ENCODE data around the gene NUP210L. TPM values are rescaled to one million over a fixed set of nuclear protein-coding genes. Genes with fewer than 3 reads are reported as not detected.

Gene NUP210L
- total and polyA plus RNA-seq, 2 of the 13 experiments (the other 11 are each of a cell fraction or from before 2014, with no cell fraction given) = not detected

DNA sequence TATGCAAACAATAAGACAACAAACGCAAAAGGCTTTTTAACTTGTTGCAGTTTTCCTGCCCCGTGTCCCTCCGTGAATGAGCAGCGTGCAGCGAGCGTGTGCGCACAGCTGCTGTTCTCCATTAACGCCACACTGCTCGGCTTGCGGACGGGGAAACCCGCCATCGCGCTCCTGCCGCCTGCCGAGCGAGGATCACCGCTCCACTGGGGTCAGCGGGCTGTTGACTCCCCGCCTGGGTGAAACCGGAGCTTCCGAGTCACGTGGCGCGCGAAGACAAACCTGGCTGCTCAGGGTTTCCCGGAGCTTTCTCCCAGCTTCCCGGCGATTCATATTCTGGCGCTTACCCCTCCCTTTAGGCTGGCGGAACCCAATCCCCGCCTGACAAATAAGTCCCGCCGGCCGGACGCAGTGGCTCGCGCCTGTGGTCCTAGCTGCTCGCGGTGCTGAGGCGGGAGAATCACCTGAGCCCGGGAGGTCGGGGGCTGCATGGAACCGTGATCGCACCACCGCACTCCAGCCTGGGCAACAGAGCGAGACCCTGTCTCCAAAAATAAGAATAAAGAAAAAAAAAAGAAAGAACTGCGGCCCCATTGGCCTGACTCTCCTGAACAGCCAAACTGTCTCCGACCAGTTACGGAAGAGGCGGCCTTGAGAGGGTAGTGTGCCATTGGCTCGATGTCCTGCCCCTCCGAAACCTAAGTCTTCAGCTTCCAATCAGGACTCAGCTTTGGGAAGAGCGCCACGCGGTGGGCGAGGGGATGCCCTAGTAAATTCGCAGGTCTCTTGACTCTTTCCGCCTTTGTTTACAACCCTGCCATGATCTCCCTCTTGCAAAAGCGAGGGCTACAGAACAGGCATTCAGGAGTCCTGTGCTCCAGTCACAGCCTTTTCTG lies 187.5 kb downstream of the NUP210L start, which contains the start of gene CREB3L4 (continued):
- TF ChIP-seq MIER2 (CRISPR knock-in tag; IDR thresholded peaks at IDR 0.05) (0 out of 2 replicates have a peak, but pooled peaks have one; percentile 31), ZNF317 (CRISPR knock-in tag; IDR thresholded peaks at IDR 0.05) (peak; percentile 49; the same call in 1 of the 2 replicates), ZNF3 (CRISPR knock-in tag; IDR thresholded peaks at IDR 0.05) (no peak), NKX3-1 (CRISPR knock-in tag; IDR thresholded peaks at IDR 0.05) (0 out of 2 replicates have a peak, but pooled peaks have one; percentile 43), SRSF9 (IDR thresholded peaks at IDR 0.05; ENCODE audit: borderline replicate concordance, insufficient read depth, low read depth, low read length, poor library complexity, severe bottlenecking) (no peak), ZNF460 (CRISPR knock-in tag; IDR thresholded peaks at IDR 0.05; ENCODE audit: borderline replicate concordance) (no peak), ZNF616 (CRISPR knock-in tag; IDR thresholded peaks at IDR 0.05; ENCODE audit: low read depth) (peak; percentile 93), ATF7 (IDR thresholded peaks at IDR 0.05) (no peak), ATF7 (CRISPR knock-in tag; IDR thresholded peaks at IDR 0.05) (peak; percentile 42; the same call in 1 of the 2 replicates), ZMYM4 (CRISPR knock-in tag; IDR thresholded peaks at IDR 0.05) (peak; percentile 20; the same call in 1 of the 2 replicates)
- TF ChIP-seq, protein P1, sequence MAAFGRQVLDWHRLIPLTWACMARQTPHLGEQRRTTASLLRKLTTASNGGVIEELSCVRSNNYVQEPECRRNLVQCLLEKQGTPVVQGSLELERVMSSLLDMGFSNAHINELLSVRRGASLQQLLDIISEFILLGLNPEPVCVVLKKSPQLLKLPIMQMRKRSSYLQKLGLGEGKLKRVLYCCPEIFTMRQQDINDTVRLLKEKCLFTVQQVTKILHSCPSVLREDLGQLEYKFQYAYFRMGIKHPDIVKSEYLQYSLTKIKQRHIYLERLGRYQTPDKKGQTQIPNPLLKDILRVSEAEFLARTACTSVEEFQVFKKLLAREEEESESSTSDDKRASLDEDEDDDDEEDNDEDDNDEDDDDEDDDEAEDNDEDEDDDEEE (CRISPR knock-in tag; IDR thresholded peaks at IDR 0.05) = no peak
- TF ChIP-seq, protein P2, sequence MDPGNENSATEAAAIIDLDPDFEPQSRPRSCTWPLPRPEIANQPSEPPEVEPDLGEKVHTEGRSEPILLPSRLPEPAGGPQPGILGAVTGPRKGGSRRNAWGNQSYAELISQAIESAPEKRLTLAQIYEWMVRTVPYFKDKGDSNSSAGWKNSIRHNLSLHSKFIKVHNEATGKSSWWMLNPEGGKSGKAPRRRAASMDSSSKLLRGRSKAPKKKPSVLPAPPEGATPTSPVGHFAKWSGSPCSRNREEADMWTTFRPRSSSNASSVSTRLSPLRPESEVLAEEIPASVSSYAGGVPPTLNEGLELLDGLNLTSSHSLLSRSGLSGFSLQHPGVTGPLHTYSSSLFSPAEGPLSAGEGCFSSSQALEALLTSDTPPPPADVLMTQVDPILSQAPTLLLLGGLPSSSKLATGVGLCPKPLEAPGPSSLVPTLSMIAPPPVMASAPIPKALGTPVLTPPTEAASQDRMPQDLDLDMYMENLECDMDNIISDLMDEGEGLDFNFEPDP (CRISPR knock-in tag; conservative IDR thresholded peaks at IDR 0.05) = no peak
- TF ChIP-seq, protein P3, sequence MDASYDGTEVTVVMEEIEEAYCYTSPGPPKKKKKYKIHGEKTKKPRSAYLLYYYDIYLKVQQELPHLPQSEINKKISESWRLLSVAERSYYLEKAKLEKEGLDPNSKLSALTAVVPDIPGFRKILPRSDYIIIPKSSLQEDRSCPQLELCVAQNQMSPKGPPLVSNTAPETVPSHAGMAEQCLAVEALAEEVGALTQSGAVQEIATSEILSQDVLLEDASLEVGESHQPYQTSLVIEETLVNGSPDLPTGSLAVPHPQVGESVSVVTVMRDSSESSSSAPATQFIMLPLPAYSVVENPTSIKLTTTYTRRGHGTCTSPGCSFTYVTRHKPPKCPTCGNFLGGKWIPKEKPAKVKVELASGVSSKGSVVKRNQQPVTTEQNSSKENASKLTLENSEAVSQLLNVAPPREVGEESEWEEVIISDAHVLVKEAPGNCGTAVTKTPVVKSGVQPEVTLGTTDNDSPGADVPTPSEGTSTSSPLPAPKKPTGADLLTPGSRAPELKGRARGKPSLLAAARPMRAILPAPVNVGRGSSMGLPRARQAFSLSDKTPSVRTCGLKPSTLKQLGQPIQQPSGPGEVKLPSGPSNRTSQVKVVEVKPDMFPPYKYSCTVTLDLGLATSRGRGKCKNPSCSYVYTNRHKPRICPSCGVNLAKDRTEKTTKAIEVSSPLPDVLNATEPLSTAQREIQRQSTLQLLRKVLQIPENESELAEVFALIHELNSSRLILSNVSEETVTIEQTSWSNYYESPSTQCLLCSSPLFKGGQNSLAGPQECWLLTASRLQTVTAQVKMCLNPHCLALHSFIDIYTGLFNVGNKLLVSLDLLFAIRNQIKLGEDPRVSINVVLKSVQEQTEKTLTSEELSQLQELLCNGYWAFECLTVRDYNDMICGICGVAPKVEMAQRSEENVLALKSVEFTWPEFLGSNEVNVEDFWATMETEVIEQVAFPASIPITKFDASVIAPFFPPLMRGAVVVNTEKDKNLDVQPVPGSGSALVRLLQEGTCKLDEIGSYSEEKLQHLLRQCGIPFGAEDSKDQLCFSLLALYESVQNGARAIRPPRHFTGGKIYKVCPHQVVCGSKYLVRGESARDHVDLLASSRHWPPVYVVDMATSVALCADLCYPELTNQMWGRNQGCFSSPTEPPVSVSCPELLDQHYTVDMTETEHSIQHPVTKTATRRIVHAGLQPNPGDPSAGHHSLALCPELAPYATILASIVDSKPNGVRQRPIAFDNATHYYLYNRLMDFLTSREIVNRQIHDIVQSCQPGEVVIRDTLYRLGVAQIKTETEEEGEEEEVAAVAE (CRISPR knock-in tag; IDR thresholded peaks at IDR 0.05; ENCODE audit: borderline replicate concordance) = peak; percentile 65
- TF ChIP-seq, protein P4, sequence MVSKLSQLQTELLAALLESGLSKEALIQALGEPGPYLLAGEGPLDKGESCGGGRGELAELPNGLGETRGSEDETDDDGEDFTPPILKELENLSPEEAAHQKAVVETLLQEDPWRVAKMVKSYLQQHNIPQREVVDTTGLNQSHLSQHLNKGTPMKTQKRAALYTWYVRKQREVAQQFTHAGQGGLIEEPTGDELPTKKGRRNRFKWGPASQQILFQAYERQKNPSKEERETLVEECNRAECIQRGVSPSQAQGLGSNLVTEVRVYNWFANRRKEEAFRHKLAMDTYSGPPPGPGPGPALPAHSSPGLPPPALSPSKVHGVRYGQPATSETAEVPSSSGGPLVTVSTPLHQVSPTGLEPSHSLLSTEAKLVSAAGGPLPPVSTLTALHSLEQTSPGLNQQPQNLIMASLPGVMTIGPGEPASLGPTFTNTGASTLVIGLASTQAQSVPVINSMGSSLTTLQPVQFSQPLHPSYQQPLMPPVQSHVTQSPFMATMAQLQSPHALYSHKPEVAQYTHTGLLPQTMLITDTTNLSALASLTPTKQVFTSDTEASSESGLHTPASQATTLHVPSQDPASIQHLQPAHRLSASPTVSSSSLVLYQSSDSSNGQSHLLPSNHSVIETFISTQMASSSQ (IDR thresholded peaks at IDR 0.05; ENCODE audit: low read depth) = no peak
- TF ChIP-seq, protein P4 (CRISPR knock-in tag; IDR thresholded peaks at IDR 0.05; ENCODE audit: borderline replicate concordance) = peak; percentile 48; the same call in 1 of the 2 replicates
- TF ChIP-seq, protein P5, sequence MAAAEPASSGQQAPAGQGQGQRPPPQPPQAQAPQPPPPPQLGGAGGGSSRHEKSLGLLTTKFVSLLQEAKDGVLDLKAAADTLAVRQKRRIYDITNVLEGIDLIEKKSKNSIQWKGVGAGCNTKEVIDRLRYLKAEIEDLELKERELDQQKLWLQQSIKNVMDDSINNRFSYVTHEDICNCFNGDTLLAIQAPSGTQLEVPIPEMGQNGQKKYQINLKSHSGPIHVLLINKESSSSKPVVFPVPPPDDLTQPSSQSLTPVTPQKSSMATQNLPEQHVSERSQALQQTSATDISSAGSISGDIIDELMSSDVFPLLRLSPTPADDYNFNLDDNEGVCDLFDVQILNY (CRISPR knock-in tag; conservative IDR thresholded peaks at IDR 0.05) = no peak; the same call in 1 of the 2 replicates

All from HepG2 (cell line).